Suprapubic skin (tissue), 4 donors: ENCODE data around the gene CNOT4.

Experiments
- EP300 ChIP-seq: sonication (generic); formaldehyde crosslinking; IDR thresholded peaks from one replicate; pipeline ENCODE4 v1.6.1; 2017; ENCODE audit warnings: antibody characterized with exemption
- POLR2A ChIP-seq, 2 donors: fragments of 450-650 bp; IDR thresholded peaks; one replicate each; pipeline ENCODE4 v1.6.1; 2017; ENCODE audit warnings: antibody characterized with exemption in 2 of 2, mild to moderate bottlenecking in 2 of 2, moderate library complexity in 2 of 2
- POLR2AphosphoS5 ChIP-seq, 3 donors: sonication (generic); formaldehyde crosslinking; IDR thresholded peaks; one replicate each; pipeline ENCODE4 v1.6.1; 2017; ENCODE audit warnings: antibody characterized with exemption in 3 of 3
- TF ChIP-seq, protein P1 (sequence below), 2 donors: fragments of 200-600 bp in 1 of 2; fragments of 450-650 bp in 1 of 2; sonication (generic) in 1 of 2; IDR thresholded peaks; one replicate each; pipeline ENCODE4 v1.5.1; 2016 to 2019; ENCODE audit warnings: antibody characterized with exemption in 2 of 2, mild to moderate bottlenecking in 1 of 2, moderate library complexity in 1 of 2

DNA sequence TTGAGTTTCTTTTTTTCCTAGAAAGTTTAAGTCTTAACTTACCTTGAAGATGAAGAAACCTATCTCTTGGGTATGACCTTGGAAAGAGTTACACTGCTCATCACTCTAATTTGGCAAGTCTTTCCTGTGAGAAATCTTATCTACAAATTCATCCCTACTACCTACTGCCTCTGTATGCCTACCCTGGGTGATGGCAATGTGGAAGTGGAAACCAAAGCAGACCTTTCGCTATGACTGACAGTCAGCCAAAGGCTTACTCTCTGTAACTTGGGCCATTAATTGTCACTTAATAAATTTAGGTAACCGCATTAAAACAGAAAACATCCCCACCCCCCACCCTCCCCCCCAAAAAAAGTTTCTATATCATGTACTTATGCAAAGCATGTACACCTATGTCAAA is 103.9 kb downstream of the CNOT4 start:
- TF ChIP-seq, protein P1, sequence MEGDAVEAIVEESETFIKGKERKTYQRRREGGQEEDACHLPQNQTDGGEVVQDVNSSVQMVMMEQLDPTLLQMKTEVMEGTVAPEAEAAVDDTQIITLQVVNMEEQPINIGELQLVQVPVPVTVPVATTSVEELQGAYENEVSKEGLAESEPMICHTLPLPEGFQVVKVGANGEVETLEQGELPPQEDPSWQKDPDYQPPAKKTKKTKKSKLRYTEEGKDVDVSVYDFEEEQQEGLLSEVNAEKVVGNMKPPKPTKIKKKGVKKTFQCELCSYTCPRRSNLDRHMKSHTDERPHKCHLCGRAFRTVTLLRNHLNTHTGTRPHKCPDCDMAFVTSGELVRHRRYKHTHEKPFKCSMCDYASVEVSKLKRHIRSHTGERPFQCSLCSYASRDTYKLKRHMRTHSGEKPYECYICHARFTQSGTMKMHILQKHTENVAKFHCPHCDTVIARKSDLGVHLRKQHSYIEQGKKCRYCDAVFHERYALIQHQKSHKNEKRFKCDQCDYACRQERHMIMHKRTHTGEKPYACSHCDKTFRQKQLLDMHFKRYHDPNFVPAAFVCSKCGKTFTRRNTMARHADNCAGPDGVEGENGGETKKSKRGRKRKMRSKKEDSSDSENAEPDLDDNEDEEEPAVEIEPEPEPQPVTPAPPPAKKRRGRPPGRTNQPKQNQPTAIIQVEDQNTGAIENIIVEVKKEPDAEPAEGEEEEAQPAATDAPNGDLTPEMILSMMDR (IDR thresholded peaks at IDR 0.05) = no peak
- TF ChIP-seq POLR2AphosphoS5 (IDR thresholded peaks at IDR 0.05) (no peak), POLR2A (IDR thresholded peaks at IDR 0.05) (no peak), EP300 (no peak)
